SK-N-SH (cell line): Measurements from ENCODE around the gene RFK. TPM values are rescaled to one million over a fixed set of nuclear protein-coding genes. Genes with fewer than 3 reads are reported as not detected.

ENCODE experiments used
- CTCF ChIA-PET: fragments of 300-600, 350-600 bp; formaldehyde crosslinking; extraction: SDS; loops from one replicate; lab custom pipeline; 2021; lab: Yijun Ruan, JAX
- POLR2A ChIA-PET: fragments of 350-600 bp; sonication (Branson Sonifier 250); formaldehyde crosslinking; extraction: SDS; loops from one replicate; lab custom pipeline; 2020; ENCODE audit warnings: antibody characterized with exemption, inconsistent platforms; lab: Yijun Ruan, JAX
- DNase-seq: peaks from one replicate; pipeline ENCODE4 v3.0.0; 2012
- H2AFZ ChIP-seq: fragments of 200-600 bp; sonication (generic); 2 replicates; pipeline ENCODE4 v1.8.1; 2016; ENCODE audit warnings: antibody characterized with exemption, mild to moderate bottlenecking, low read depth
- H3F3A ChIP-seq: fragments of 200-600 bp; sonication (generic); replicated peaks from 2 replicates; pipeline ENCODE3; 2016; ENCODE audit warnings: antibody characterized with exemption, mild to moderate bottlenecking; ENCODE audit not compliant: insufficient read depth
- H3K27ac ChIP-seq, 2 experiments: fragments of 200-500 bp in 1 of 2; fragments of 200-600 bp in 1 of 2; sonication (Bioruptor generic) in 1 of 2; sonication (generic), shearing (Covaris generic) in 1 of 2; 2 replicates each; pipeline versions ENCODE4 v1.5.1 to v1.6.1; 2014 to 2016; ENCODE audit warnings: low read depth in 2 of 2, inconsistent platforms in 1 of 2, low read length in 1 of 2, mild to moderate bottlenecking in 1 of 2, mixed read lengths in 1 of 2
- H3K27me3 ChIP-seq: fragments of 200-600 bp; sonication (generic), shearing (Covaris generic); 2 replicates; pipeline ENCODE4 v1.6.1; 2016; ENCODE audit warnings: mixed run types; ENCODE audit not compliant: insufficient read depth
- H3K36me3 ChIP-seq, 2 experiments: fragments of 200-500 bp in 1 of 2; fragments of 200-600 bp in 1 of 2; sonication (Bioruptor generic) in 1 of 2; sonication (generic) in 1 of 2; replicated peaks in 1 of 2; 2 replicates each; pipeline versions ENCODE3 to v1.5.1; 2014 to 2016; ENCODE audit warnings: low read length in 1 of 2, mild to moderate bottlenecking in 1 of 2; ENCODE audit not compliant: insufficient read depth in 2 of 2, control insufficient read depth in 1 of 2
- H3K4me1 ChIP-seq, 2 experiments: fragments of 200-500 bp in 1 of 2; fragments of 200-600 bp in 1 of 2; sonication (Bioruptor generic) in 1 of 2; sonication (generic), shearing (Covaris generic) in 1 of 2; 2 replicates each; pipeline versions ENCODE4 v1.5.1 to v1.6.1; 2014 to 2016; ENCODE audit warnings: low read depth in 1 of 2, low read length in 1 of 2, mixed run types in 1 of 2; ENCODE audit not compliant: insufficient read depth in 2 of 2, control insufficient read depth in 1 of 2
- H3K4me2 ChIP-seq: fragments of 200-600 bp; sonication (generic), shearing (Covaris generic); 2 replicates; pipeline ENCODE4 v1.6.1; 2017; ENCODE audit warnings: mixed run types
- H3K4me3 ChIP-seq, 2 experiments: fragments of 200-500 bp in 1 of 2; fragments of 200-600 bp in 1 of 2; sonication (Bioruptor generic) in 1 of 2; sonication (generic), shearing (Covaris generic) in 1 of 2; 2 replicates each; pipeline versions ENCODE4 v1.5.1 to v1.8.1; 2014 to 2016; ENCODE audit warnings: low read depth in 2 of 2, inconsistent platforms in 1 of 2, low read length in 1 of 2, mild to moderate bottlenecking in 1 of 2, mixed read lengths in 1 of 2, moderate library complexity in 1 of 2
- H3K79me2 ChIP-seq: fragments of 200-600 bp; sonication (generic); 2 replicates; pipeline ENCODE4 v1.8.1; 2017; ENCODE audit warnings: mild to moderate bottlenecking; ENCODE audit not compliant: insufficient read depth
- H3K9ac ChIP-seq: fragments of 200-600 bp; sonication (generic); 2 replicates; pipeline ENCODE4 v1.6.1; 2017; ENCODE audit warnings: mixed run types
- H3K9me2 ChIP-seq: fragments of 200-600 bp; sonication (generic); 2 replicates; pipeline ENCODE4 v1.6.1; 2017; ENCODE audit warnings: mixed run types
- H3K9me3 ChIP-seq: fragments of 200-600 bp; sonication (generic); 2 replicates; pipeline ENCODE4 v1.6.1; 2017; ENCODE audit warnings: mixed run types, mild to moderate bottlenecking, moderate library complexity
- H4K20me1 ChIP-seq: fragments of 200-600 bp; sonication (generic); 2 replicates; pipeline ENCODE4 v1.6.1; 2017; ENCODE audit warnings: mild to moderate bottlenecking, mixed run types; ENCODE audit not compliant: insufficient read depth
- CHD2 ChIP-seq: fragments of 150-350 bp; IDR thresholded peaks from 2 replicates; pipeline ENCODE4 v1.6.1; 2018; ENCODE audit warnings: low read length; ENCODE audit not compliant: partially characterized antibody
- CTCF ChIP-seq: fragments of 200-600 bp; sonication (generic); IDR thresholded peaks from 2 replicates; pipeline ENCODE4 v1.6.1; 2017; ENCODE audit warnings: antibody characterized with exemption, mild to moderate bottlenecking, moderate library complexity
- ELF1 ChIP-seq: IDR thresholded peaks from 2 replicates; pipeline ENCODE4 v1.4.0; 2012
- FOSL2 ChIP-seq: IDR thresholded peaks from 2 replicates; pipeline ENCODE4 v1.4.0; 2012; ENCODE audit warnings: low read depth, mild to moderate bottlenecking, moderate library complexity, borderline replicate concordance
- FOXJ3 ChIP-seq: sonication (generic); formaldehyde crosslinking; IDR thresholded peaks from 2 replicates; pipeline ENCODE4 v1.5.1; 2020; ENCODE audit warnings: mild to moderate bottlenecking, missing genetic modification reagents
- FOXM1 ChIP-seq: IDR thresholded peaks from 2 replicates; pipeline ENCODE4 v1.4.0; 2012; ENCODE audit warnings: low read depth, mild to moderate bottlenecking
- GABPA ChIP-seq: IDR thresholded peaks from 2 replicates; pipeline ENCODE4 v1.4.0; 2012; ENCODE audit warnings: low read depth, mild to moderate bottlenecking
- GATA2 ChIP-seq: sonication (generic); formaldehyde crosslinking; IDR thresholded peaks from 2 replicates; pipeline ENCODE4 v1.5.0; 2020; ENCODE audit warnings: mild to moderate bottlenecking, missing genetic modification reagents
- IRF3 ChIP-seq: fragments of 150-350 bp; IDR thresholded peaks from 2 replicates; pipeline ENCODE4 v1.6.1; 2016; ENCODE audit warnings: mild to moderate bottlenecking, low read depth, low read length
- JUND ChIP-seq: IDR thresholded peaks from 2 replicates; pipeline ENCODE4 v1.4.0; 2012
- MAX ChIP-seq: IDR thresholded peaks from 2 replicates; pipeline ENCODE4 v1.4.0; 2012; ENCODE audit warnings: low read depth
- MXI1 ChIP-seq: IDR thresholded peaks from 2 replicates; pipeline ENCODE4 v1.6.1; 2012; ENCODE audit warnings: mild to moderate bottlenecking, low read depth, low read length, improper control_type of control experiment
- NFIC ChIP-seq: IDR thresholded peaks from 2 replicates; pipeline ENCODE4 v1.4.0; 2012; ENCODE audit warnings: borderline replicate concordance
- NRF1 ChIP-seq: IDR thresholded peaks from 2 replicates; pipeline ENCODE4 v1.6.1; 2012; ENCODE audit warnings: low read depth, mild to moderate bottlenecking, low read length
- RAD21 ChIP-seq: IDR thresholded peaks from 2 replicates; pipeline ENCODE4 v1.6.1; 2012; ENCODE audit warnings: mild to moderate bottlenecking, low read length
- RFX5 ChIP-seq: IDR thresholded peaks from 2 replicates; pipeline ENCODE4 v1.6.1; 2012; ENCODE audit warnings: mild to moderate bottlenecking, improper control_type of control experiment, low read length
- RXRA ChIP-seq: IDR thresholded peaks from 2 replicates; pipeline ENCODE4 v1.4.0; 2012; ENCODE audit warnings: low read depth, mild to moderate bottlenecking, borderline replicate concordance
- SIN3A ChIP-seq: IDR thresholded peaks from 2 replicates; pipeline ENCODE4 v1.6.1; 2012; ENCODE audit warnings: low read depth, mild to moderate bottlenecking, low read length, moderate library complexity, borderline replicate concordance
- SMC3 ChIP-seq: IDR thresholded peaks from 2 replicates; pipeline ENCODE4 v1.6.1; 2012; ENCODE audit warnings: low read depth, low read length, improper control_type of control experiment
- TAF1 ChIP-seq: IDR thresholded peaks from 2 replicates; pipeline ENCODE4 v1.6.1; 2012; ENCODE audit warnings: low read depth, mild to moderate bottlenecking, low read length, moderate library complexity, borderline replicate concordance
- TCF12 ChIP-seq: IDR thresholded peaks from 2 replicates; pipeline ENCODE4 v1.4.0; 2012
- TEAD4 ChIP-seq: IDR thresholded peaks from 2 replicates; pipeline ENCODE4 v1.4.0; 2012; ENCODE audit warnings: mild to moderate bottlenecking, borderline replicate concordance; ENCODE audit not compliant: insufficient read depth
- USF1 ChIP-seq: IDR thresholded peaks from 2 replicates; pipeline ENCODE4 v1.4.0; 2012; ENCODE audit warnings: low read depth, borderline replicate concordance
- USF2 ChIP-seq: fragments of 150-350 bp; IDR thresholded peaks from 2 replicates; pipeline ENCODE4 v1.6.1; 2017; ENCODE audit warnings: antibody characterized with exemption, low read length, low read depth, borderline replicate concordance
- YY1 ChIP-seq: IDR thresholded peaks from 2 replicates; pipeline ENCODE4 v1.4.0; 2012; ENCODE audit warnings: low read depth, mild to moderate bottlenecking
- ZBTB33 ChIP-seq: IDR thresholded peaks from 2 replicates; pipeline ENCODE4 v1.4.0; 2012; ENCODE audit warnings: low read depth, borderline replicate concordance
- WGBS: methylation state at CpG from one replicate; pipeline ENCODE4 v1.1.6; 2017; ENCODE audit warnings: low lambda C conversion rate; 5-methylcytosine and 5-hydroxymethylcytosine counted together
- polyA plus RNA-seq, 3 experiments: library from polyadenylated mRNA; depleted of rRNA; stranded (reverse); fragments of >200 nt; gene quantifications; 2 replicates each; pipeline ENCODE4 v1.2.3, GENCODE V29; 2012

Gene RFK
- polyA plus RNA-seq (2012; rRNA removed), result 7.2 and 9.3 TPM in 2 replicates
- polyA plus RNA-seq (2012; cell fraction: cytosol; rRNA removed), result 12.9 and 15.2 TPM in 2 replicates
- 1.8 and 3.0 TPM in 2 replicates for polyA plus RNA-seq (2012; cell fraction: nucleus; rRNA removed)

GRCh38 chr9:76394195-76394959 lies at the start of gene RFK:
RFK (minus strand) TSS chr9:76394426; CDS start chr9:76394171, 255 bp downstream.
- under 1% methylated on average over 28 of the region's 81 CpGs for WGBS
- Histone ChIP-seq H3K4me2 (peak within 1 kb of the TSS; percentile 93), H3K9me2 (no peaks in the 10 kb centered on the region), H3K27ac (peak within 1 kb of the TSS; percentile 94), H4K20me1 (no peaks in the 10 kb centered on the region), H3K79me2 (peaks cover 28% of the 10 kb centered on the region), H3K9me3 (no peaks in the 10 kb centered on the region), H3K27me3 (no peaks in the 10 kb centered on the region), H3K36me3 (peaks cover 0 to 12% of the 10 kb centered on the region in 2 experiments), H2AFZ (peak within 1 kb of the TSS; percentile 97), H3K9ac (peak within 1 kb of the TSS; percentile 98), H3K4me1 (peaks cover 5% of the 10 kb centered on the region in 2 experiments; a peak in 1 of 4 replicates), H3K4me3 (peak within 1 kb of the TSS; percentile 84), H3F3A (peaks cover 13% of the 10 kb centered on the region)
- DNase-seq, result peak; percentile 94
- CTCF ChIA-PET, result interaction anchor here (0.7 to 1.8 kb wide), 9 partner anchors 10 to 39 kb away, joined by 3 to 7 read pairs (median 4); no protein-coding TSS in a partner anchor
- POLR2A ChIA-PET, result interaction anchor here (1.3 kb wide), 1 partner anchor 25 kb away, joined by 4 read pairs; no protein-coding TSS in a partner anchor
- TF ChIP-seq MAX (peak; percentile 34; the same call in 1 of the 2 replicates), TCF12 (no peak), CHD2 (peak; percentile 64), MXI1 (peak; percentile 15), GATA2 (CRISPR knock-in tag) (no peak), SMC3 (no peak), CTCF (peak; percentile 49), JUND (no peak), FOXJ3 (CRISPR knock-in tag) (no peak), FOSL2 (no peak), TEAD4 (no peak), NRF1 (0 out of 2 replicates have a peak, but pooled peaks have one; percentile 12), RFX5 (no peak), YY1 (peak; percentile 44; the same call in 1 of the 2 replicates), ZBTB33 (no peak), RXRA (no peak), GABPA (no peak), IRF3 (no peak), NFIC (no peak), RAD21 (peak; percentile 51), USF2 (no peak), USF1 (no peak; the same call in 1 of the 2 replicates), ELF1 (peak; percentile 43; the same call in 1 of the 2 replicates), SIN3A (peak; percentile 67; the same call in 1 of the 2 replicates), FOXM1 (no peak), TAF1 (peak; percentile 71)
